H1 (cell line): ENCODE data around the gene WNT7A. TPM values are rescaled to one million over a fixed set of nuclear protein-coding genes. Genes with fewer than 3 reads are reported as not detected.

Source experiments
- CTCF ChIA-PET: fragments of 300-600 bp; sonication (Branson Sonifier 250); formaldehyde crosslinking; loops from one replicate; lab custom pipeline; 2021; ENCODE audit not compliant: partially characterized antibody; lab: Charles Lee
- POLR2A ChIA-PET: fragments of 300-600 bp; sonication (Branson Sonifier 250); formaldehyde crosslinking; loops from one replicate; lab custom pipeline; 2021; ENCODE audit warnings: inconsistent platforms; ENCODE audit not compliant: partially characterized antibody; lab: Charles Lee
- DNase-seq, 2 experiments: peaks; one replicate each; pipeline versions ENCODE4 v3.0.0 to v3.0.0-alpha.2; 2010 to 2022; ENCODE audit warnings: low spot score in 2 of 2, low read depth in 1 of 2, mixed read lengths in 1 of 2
- FAIRE-seq: peaks from 2 replicates; lab custom pipeline; 2011; peaks lifted over from hg19 to GRCh38; lab: Jason Lieb, UNC
- H2AFZ ChIP-seq: 2 replicates; pipeline ENCODE4 v1.8.1; 2012; ENCODE audit warnings: low read length, inconsistent platforms
- H2AK5ac ChIP-seq: 2 replicates; pipeline ENCODE4 v1.6.1; 2013; ENCODE audit warnings: low read depth, low read length
- H2BK120ac ChIP-seq: replicated peaks from 2 replicates; pipeline ENCODE3; 2013; ENCODE audit warnings: low read depth, low read length, inconsistent platforms
- H2BK12ac ChIP-seq: 2 replicates; pipeline ENCODE4 v1.6.1; 2013; ENCODE audit warnings: low read depth, low read length
- H2BK15ac ChIP-seq: 2 replicates; pipeline ENCODE4 v1.6.1; 2013; ENCODE audit warnings: low read length
- H2BK20ac ChIP-seq: 2 replicates; pipeline ENCODE4 v1.6.1; 2013; ENCODE audit warnings: low read length
- H2BK5ac ChIP-seq: 2 replicates; pipeline ENCODE4 v1.6.1; 2013; ENCODE audit warnings: low read depth, low read length
- H3K14ac ChIP-seq: 2 replicates; pipeline ENCODE4 v1.6.1; 2013; ENCODE audit warnings: inconsistent platforms; ENCODE audit not compliant: insufficient read length
- H3K18ac ChIP-seq: 2 replicates; pipeline ENCODE4 v1.6.1; 2013; ENCODE audit warnings: low read length; ENCODE audit errors: extremely low read depth
- H3K23ac ChIP-seq: 2 replicates; pipeline ENCODE4 v1.6.1; 2013; ENCODE audit warnings: inconsistent platforms; ENCODE audit not compliant: insufficient read length
- H3K23me2 ChIP-seq: 2 replicates; pipeline ENCODE4 v1.6.1; 2013; ENCODE audit warnings: low read depth, low read length
- H3K27ac ChIP-seq: 2 replicates; pipeline ENCODE4 v1.6.1; 2011; ENCODE audit warnings: low read depth, low read length, inconsistent platforms
- H3K27me3 ChIP-seq, 4 experiments: replicated peaks in 1 of 4; 1 replicate in 1 of 4; 2 replicates in 3 of 4; pipeline versions ENCODE4 v1.6.1 to v1.8.1; 2011 to 2013; ENCODE audit warnings: low read length in 3 of 4, mild to moderate bottlenecking in 3 of 4, inconsistent platforms in 2 of 4, mixed read lengths in 2 of 4, moderate library complexity in 1 of 4; ENCODE audit not compliant: control insufficient read depth in 3 of 4, insufficient read depth in 3 of 4; ENCODE audit errors: extremely low read depth in 1 of 4
- H3K36me3 ChIP-seq, 4 experiments: 2 replicates each; pipeline versions ENCODE4 v1.6.1 to v1.8.1; 2011 to 2013; ENCODE audit warnings: mild to moderate bottlenecking in 4 of 4, low read length in 3 of 4, moderate library complexity in 2 of 4, control low read depth in 1 of 4, inconsistent platforms in 1 of 4; ENCODE audit not compliant: insufficient read depth in 4 of 4, control insufficient read depth in 2 of 4
- H3K4ac ChIP-seq: replicated peaks from 2 replicates; pipeline ENCODE3; 2013; ENCODE audit warnings: low read length, low read depth, mixed read lengths, inconsistent platforms; ENCODE audit not compliant: insufficient read length
- H3K4me1 ChIP-seq, 4 experiments: replicated peaks in 1 of 4; 1 replicate in 1 of 4; 2 replicates in 3 of 4; pipeline versions ENCODE4 v1.6.1 to v1.8.1; 2011 to 2013; ENCODE audit warnings: low read length in 3 of 4, inconsistent platforms in 2 of 4, mixed read lengths in 1 of 4; ENCODE audit not compliant: insufficient read depth in 4 of 4, control insufficient read depth in 3 of 4
- H3K4me2 ChIP-seq, 2 experiments: 2 replicates each; pipeline versions ENCODE4 v1.6.1 to v1.8.1; 2011 to 2013; ENCODE audit warnings: low read depth in 2 of 2, low read length in 2 of 2, control low read depth in 1 of 2, inconsistent platforms in 1 of 2, mild to moderate bottlenecking in 1 of 2; ENCODE audit not compliant: insufficient read depth in 1 of 2
- H3K4me3 ChIP-seq, 4 experiments: fragments of 200-600, 300-600 bp in 1 of 4; sonication (generic), shearing (Covaris generic), sonication (Bioruptor Twin) in 1 of 4; 2 replicates each; pipeline versions ENCODE4 v1.5.1 to v1.8.1; 2011 to 2016; ENCODE audit warnings: low read length in 4 of 4, low read depth in 3 of 4, control low read depth in 2 of 4, inconsistent platforms in 2 of 4, mild to moderate bottlenecking in 2 of 4, mixed read lengths in 1 of 4, moderate library complexity in 1 of 4; ENCODE audit not compliant: insufficient read depth in 2 of 4; ENCODE audit errors: extremely low read depth in 1 of 4
- H3K56ac ChIP-seq: replicated peaks from 2 replicates; pipeline ENCODE3; 2013; ENCODE audit warnings: low read depth, mild to moderate bottlenecking, mixed read lengths, low read length, inconsistent platforms; ENCODE audit not compliant: insufficient read length
- H3K79me1 ChIP-seq: 2 replicates; pipeline ENCODE4 v1.6.1; 2013; ENCODE audit warnings: low read depth, low read length, control low read depth
- H3K79me2 ChIP-seq, 2 experiments: 2 replicates each; pipeline versions ENCODE4 v1.6.1 to v1.8.1; 2012 to 2013; ENCODE audit warnings: low read length in 2 of 2, mild to moderate bottlenecking in 2 of 2, inconsistent platforms in 1 of 2; ENCODE audit not compliant: insufficient read depth in 2 of 2, control insufficient read depth in 1 of 2
- H3K9ac ChIP-seq, 4 experiments: replicated peaks in 1 of 4; 1 replicate in 1 of 4; 2 replicates in 3 of 4; pipeline versions ENCODE4 v1.6.1 to v1.8.1; 2011 to 2013; ENCODE audit warnings: low read depth in 3 of 4, low read length in 3 of 4, control low read depth in 2 of 4, mild to moderate bottlenecking in 2 of 4, moderate library complexity in 2 of 4, inconsistent platforms in 1 of 4; ENCODE audit errors: extremely low read depth in 1 of 4
- H3K9me3 ChIP-seq, 2 experiments: 2 replicates each; pipeline versions ENCODE4 v1.6.1 to v1.8.1; 2012 to 2013; ENCODE audit warnings: mild to moderate bottlenecking in 2 of 2, moderate library complexity in 2 of 2, control low read depth in 1 of 2, inconsistent platforms in 1 of 2, low read depth in 1 of 2, low read length in 1 of 2, mixed read lengths in 1 of 2; ENCODE audit not compliant: insufficient read depth in 2 of 2
- H4K20me1 ChIP-seq, 2 experiments: replicated peaks in 1 of 2; 2 replicates each; pipeline versions ENCODE3 to v1.8.1; 2011 to 2013; ENCODE audit warnings: inconsistent platforms in 2 of 2, low read length in 2 of 2, mild to moderate bottlenecking in 1 of 2; ENCODE audit not compliant: insufficient read depth in 2 of 2, control insufficient read depth in 1 of 2
- H4K5ac ChIP-seq: 2 replicates; pipeline ENCODE4 v1.6.1; 2013; ENCODE audit warnings: low read length, low read depth, mixed read lengths, inconsistent platforms; ENCODE audit not compliant: insufficient read length
- H4K8ac ChIP-seq: 2 replicates; pipeline ENCODE4 v1.8.0; 2013; ENCODE audit warnings: mild to moderate bottlenecking, moderate library complexity, low read length, inconsistent platforms; ENCODE audit not compliant: insufficient read depth; ENCODE audit errors: extremely low read depth
- H4K91ac ChIP-seq: replicated peaks from 2 replicates; pipeline ENCODE3; 2013; ENCODE audit warnings: low read length, mixed read lengths, inconsistent platforms; ENCODE audit not compliant: insufficient read length
- BACH1 ChIP-seq: IDR thresholded peaks from 2 replicates; pipeline ENCODE4 v1.6.1; 2012; ENCODE audit warnings: low read length, improper control_type of control experiment
- BRCA1 ChIP-seq: IDR thresholded peaks from 2 replicates; pipeline ENCODE4 v1.6.1; 2012; ENCODE audit warnings: low read depth, low read length, improper control_type of control experiment
- HDAC6 ChIP-seq: IDR thresholded peaks from one replicate; pipeline ENCODE4 v1.7.1; 2012; ENCODE audit warnings: low read depth, mild to moderate bottlenecking, inconsistent platforms, low read length, moderate library complexity
- KDM1A ChIP-seq: fragments of 200-600, 300-600 bp; sonication (generic); IDR thresholded peaks from 2 replicates; pipeline ENCODE4 v1.7.1; 2016; ENCODE audit warnings: mild to moderate bottlenecking, low read length, borderline replicate concordance
- POLR2AphosphoS5 ChIP-seq: IDR thresholded peaks from 2 replicates; pipeline ENCODE4 v1.6.1; 2011; ENCODE audit warnings: low read depth, low read length
- RNF2 ChIP-seq: fragments of 200-900, 300-1000 bp; sonication (generic); IDR thresholded peaks from 2 replicates; pipeline ENCODE4 v1.7.1; 2016; ENCODE audit warnings: borderline replicate concordance, low read depth, mild to moderate bottlenecking, antibody characterized with exemption, low read length; ENCODE audit not compliant: poor library complexity, severe bottlenecking; ENCODE audit errors: missing control alignments
- SIN3A ChIP-seq, 2 experiments: IDR thresholded peaks in 1 of 2; conservative IDR thresholded peaks in 1 of 2; 2 replicates each; pipeline ENCODE4 v1.6.1; 2011 to 2012; ENCODE audit warnings: low read length in 2 of 2, improper control_type of control experiment in 1 of 2, low read depth in 1 of 2, mild to moderate bottlenecking in 1 of 2
- SIRT6 ChIP-seq: IDR thresholded peaks from one replicate; pipeline ENCODE4 v1.7.1; 2012; ENCODE audit warnings: low read length, inconsistent platforms
- WGBS, 2 experiments: shearing (Covaris generic) in 1 of 2; methylation state at CpG; one replicate each; pipeline versions ENCODE4 v1.1.6 to v1.1.7; 2013 to 2015; ENCODE audit warnings: low lambda C conversion rate in 2 of 2, mixed read lengths in 2 of 2, inconsistent platforms in 1 of 2, low coverage in 1 of 2, missing lambda C conversion rate in 1 of 2; ENCODE audit not compliant: insufficient replicate concordance in 2 of 2, insufficient coverage in 1 of 2, insufficient read length in 1 of 2; ENCODE audit errors: extremely low coverage in 1 of 2, missing lambda C conversion rate in 1 of 2; 5-methylcytosine and 5-hydroxymethylcytosine counted together
- polyA plus RNA-seq, 7 experiments: library from polyadenylated mRNA; depleted of rRNA in 3 of 7; stranded (reverse) in 5 of 7; unstranded in 2 of 7; fragments of >200 nt in 5 of 7; fragments of 200-250 nt in 2 of 7; gene quantifications; 1 replicate in 5 of 7; 2 replicates in 1 of 7; 4 replicates in 1 of 7; pipeline versions ENCODE4 v1.2.1 to v1.2.3, GENCODE V29; 2011 to 2013; ENCODE audit warnings: missing spikeins in 2 of 7, mixed read lengths in 2 of 7
- total RNA-seq: library from RNA; stranded (reverse); fragmentation: NEBNext Ultra II Directional; extraction: Animal tissue kit (Norgen Biotek cat#: 25700); gene quantifications from 2 replicates; pipeline ENCODE4 v1.2.1, GENCODE V29; 2021
- TF ChIP-seq, protein P1 (sequence below): IDR thresholded peaks from 2 replicates; pipeline ENCODE4 v1.6.1; 2011; ENCODE audit warnings: low read length, improper control_type of control experiment

The WNT7A gene
- total and polyA plus RNA-seq, 2 of the 8 experiments (the other 6 are each of a cell fraction or from before 2014, with no cell fraction given), result 0.02 TPM; not detected in 1

DNA sequence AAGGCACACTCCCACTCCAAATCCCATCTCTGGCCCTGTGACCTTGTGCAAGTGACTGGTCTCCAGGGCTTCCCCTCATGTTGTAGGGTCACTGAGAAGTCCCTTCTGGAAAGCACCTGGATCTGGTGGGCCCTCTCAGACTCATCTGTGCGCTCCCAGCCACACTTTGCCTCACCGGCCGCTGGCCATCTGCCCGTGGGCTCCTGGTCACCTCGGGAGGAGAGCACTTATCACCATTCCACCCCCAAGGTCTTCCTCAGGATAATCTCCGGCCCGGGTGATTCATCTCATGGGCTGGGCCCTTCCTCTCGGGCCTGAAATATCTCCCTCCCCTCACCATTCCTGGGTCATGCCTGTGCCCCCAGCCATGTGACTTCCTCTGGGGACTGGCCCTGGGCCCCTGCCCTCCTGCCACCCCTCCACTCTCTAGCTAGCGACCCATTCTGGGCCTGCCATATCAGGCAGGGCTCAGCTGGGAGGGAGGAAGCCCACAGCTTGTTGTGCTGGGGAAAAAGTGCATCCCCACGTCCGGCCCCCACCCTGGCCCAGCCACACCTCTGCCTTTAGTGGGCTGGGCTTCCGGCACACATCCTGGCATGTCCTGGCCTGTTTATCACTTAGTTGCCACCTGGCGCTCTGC, 10.6 kb upstream of the WNT7A start:
- H3K4ac ChIP-seq, result no peak overlapping the region
- no peaks in the 10 kb centered on the region for H3K36me3 ChIP-seq
- no peak overlapping the region for H3K23ac ChIP-seq
- H3K9ac ChIP-seq, result no peak overlapping the region
- H3K4me3 ChIP-seq, result no peak overlapping the region
- ChIA-PET POLR2A (no interaction called here), CTCF (interaction anchor here (0.6 to 19.2 kb wide), 7 partner anchors 9 to 541 kb away, joined by 3 to 765 read pairs (median 3); partner anchors contain the start of genes LSM3 and XPC)
- no peak overlapping the region for H2AK5ac ChIP-seq
- no peak overlapping the region for H3K56ac ChIP-seq
- H4K20me1 ChIP-seq, result no peaks in the 10 kb centered on the region
- no peak overlapping the region for H4K5ac ChIP-seq
- H2BK20ac ChIP-seq, result no peak overlapping the region
- peaks cover 8 to 19% (median 14%) of the 10 kb centered on the region in 4 experiments for H3K27me3 ChIP-seq
- no peak overlapping the region for H3K4me2 ChIP-seq
- no peaks in the 10 kb centered on the region for H3K79me1 ChIP-seq
- no peak overlapping the region for H2AFZ ChIP-seq
- no peak overlapping the region for H2BK5ac ChIP-seq
- H4K8ac ChIP-seq, result no peak overlapping the region
- H3K79me2 ChIP-seq, result no peaks in the 10 kb centered on the region
- no peak overlapping the region for H2BK12ac ChIP-seq
- WGBS, 2 experiments, result 89% methylated on average over 13 of the region's 13 CpGs; no CpG with 5 or more reads in 1 of the 2 experiments
- H3K14ac ChIP-seq, result no peak overlapping the region
- H3K18ac ChIP-seq, result no peak overlapping the region
- H3K23me2 ChIP-seq, result peaks cover 4% of the 10 kb centered on the region; the same call in 1 of the 2 replicates
- no peak overlapping the region for H3K27ac ChIP-seq
- H3K9me3 ChIP-seq, result 0 out of 4 replicates have a peak, but pooled peaks cover 0 to 3% of the 10 kb centered on the region in 2 experiments
- peak overlapping the region; percentile 6 for H4K91ac ChIP-seq
- 0 out of 2 replicates have a peak overlapping the region, but pooled peaks have one; percentile 16 for H2BK15ac ChIP-seq
- no peak overlapping the region for H2BK120ac ChIP-seq
- no peak for FAIRE-seq
- no peak for DNase-seq
- H3K4me1 ChIP-seq, result peaks cover 0 to 7% (median 7%) of the 10 kb centered on the region in 4 experiments; a peak in 4 of 7 replicates
- TF ChIP-seq POLR2AphosphoS5 (no peak), HDAC6 (no peak), KDM1A (no peak), RNF2 (no peak), SIN3A (conservative IDR thresholded peaks at IDR 0.05 in 1 of 2, IDR thresholded peaks at IDR 0.05 in 1 of 2; ENCODE audit: low read depth in 1 of 2, low read length in 2 of 2) (no peak), SIRT6 (no peak), BACH1 (no peak), BRCA1 (no peak)
- TF ChIP-seq, protein P1, sequence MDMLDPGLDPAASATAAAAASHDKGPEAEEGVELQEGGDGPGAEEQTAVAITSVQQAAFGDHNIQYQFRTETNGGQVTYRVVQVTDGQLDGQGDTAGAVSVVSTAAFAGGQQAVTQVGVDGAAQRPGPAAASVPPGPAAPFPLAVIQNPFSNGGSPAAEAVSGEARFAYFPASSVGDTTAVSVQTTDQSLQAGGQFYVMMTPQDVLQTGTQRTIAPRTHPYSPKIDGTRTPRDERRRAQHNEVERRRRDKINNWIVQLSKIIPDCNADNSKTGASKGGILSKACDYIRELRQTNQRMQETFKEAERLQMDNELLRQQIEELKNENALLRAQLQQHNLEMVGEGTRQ, result no peak
